Measurements from ENCODE around the gene CLDN9. TPM values are rescaled to one million over a fixed set of nuclear protein-coding genes. Genes with fewer than 3 reads are reported as not detected.

The CLDN9 gene
- total RNA-seq, 2 experiments from 2014 or later: not detected

- ChIA-PET CTCF (interaction anchor here (0.7 to 2.0 kb wide), 4 partner anchors 9 to 113 kb away, joined by 3 to 5 read pairs (median 4); no protein-coding TSS in a partner anchor), POLR2A (no interaction called here)
These were observed 40.5 kb upstream of the CLDN9 start for GRCh38 chr16:2971985-2972784.

- POLR2A ChIA-PET: no interaction called here
These were observed 39.6 kb upstream of the CLDN9 start for GRCh38 chr16:2973093-2973492.

GRCh38 chr16:2973605-2974318 is 39.0 kb upstream of the CLDN9 start:
- ChIA-PET CTCF (interaction anchor here (2.0 kb wide), 1 partner anchor 10 kb away, joined by 5 read pairs; no protein-coding TSS in a partner anchor), POLR2A (interaction anchor here (0.6 kb wide), 1 partner anchor 517 kb away, joined by 7 read pairs; no protein-coding TSS in a partner anchor)

More at GRCh38 chr16:2973093-2973492, 39.6 kb upstream of the CLDN9 start:
- CTCF ChIA-PET: interaction anchor here (1.4 to 2.0 kb wide), 2 partner anchors 10 to 11 kb away, joined by 4 to 5 read pairs; no protein-coding TSS in a partner anchor

- CTCF ChIA-PET: no interaction called here
- POLR2A ChIA-PET: interaction anchor here (0.5 to 0.6 kb wide), 2 partner anchors 16 to 516 kb away, joined by 3 to 7 read pairs; no protein-coding TSS in a partner anchor
These were observed 38.2 kb upstream of the CLDN9 start for GRCh38 chr16:2974319-2975056.

- ChIA-PET POLR2A (no interaction called here), CTCF (interaction anchor here (0.6 kb wide), 1 partner anchor 10 kb away, joined by 3 read pairs; no protein-coding TSS in a partner anchor)
These were observed 37.4 kb upstream of the CLDN9 start for GRCh38 chr16:2975161-2975795.

GRCh38 chr16:2976201-2976600 is 36.5 kb upstream of the CLDN9 start:
- ChIA-PET CTCF (no interaction called here), POLR2A (interaction anchor here (0.6 kb wide), 1 partner anchor 48 kb away, joined by 15 read pairs; the partner anchor contains the start of gene THOC6)

- ChIA-PET CTCF (no interaction called here), POLR2A (no interaction called here)
These were observed 36.0 kb upstream of the CLDN9 start for GRCh38 chr16:2976673-2977072.

GRCh38 chr16:2977440-2977839 is 35.3 kb upstream of the CLDN9 start:
- CTCF ChIA-PET: no interaction called here
- POLR2A ChIA-PET: no interaction called here

GRCh38 chr16:2979669-2980226 is 33.0 kb upstream of the CLDN9 start:
- CTCF ChIA-PET: interaction anchor here (2.3 to 3.4 kb wide), 3 partner anchors 10 to 18 kb away, joined by 5 to 8 read pairs (median 7); no protein-coding TSS in a partner anchor
- POLR2A ChIA-PET: interaction anchor here (0.7 to 2.6 kb wide), 3 partner anchors 10 to 91 kb away, joined by 3 to 15 read pairs (median 4); partner anchors contain the start of gene TNFRSF12A

- POLR2A ChIA-PET: interaction anchor here (0.7 to 2.6 kb wide), 3 partner anchors 11 to 90 kb away, joined by 3 to 15 read pairs (median 4); partner anchors contain the start of gene TNFRSF12A
- CTCF ChIA-PET: interaction anchor here (0.7 to 3.4 kb wide), 5 partner anchors 11 to 23 kb away, joined by 3 to 11 read pairs (median 7); partner anchors contain the start of gene PAQR4
These were observed 32.2 kb upstream of the CLDN9 start, which contains the start of gene PKMYT1 for GRCh38 chr16:2980227-2981176. Gene PKMYT1 (minus strand): TSS chr16:2980446. CDS start chr16:2979657, 789 bp downstream.

GRCh38 chr16:2981177-2981898 is 31.4 kb upstream of the CLDN9 start:
- CTCF ChIA-PET: interaction anchor here (1.3 to 3.4 kb wide), 4 partner anchors 10 to 20 kb away, joined by 3 to 11 read pairs (median 8); partner anchors contain the start of gene PAQR4
- POLR2A ChIA-PET: interaction anchor here (2.6 kb wide), 1 partner anchor 11 kb away, joined by 15 read pairs; no protein-coding TSS in a partner anchor

- POLR2A ChIA-PET: no interaction called here
- CTCF ChIA-PET: interaction anchor here (1.3 to 3.4 kb wide), 4 partner anchors 10 to 20 kb away, joined by 3 to 11 read pairs (median 8); partner anchors contain the start of gene PAQR4
These were observed 30.8 kb upstream of the CLDN9 start for GRCh38 chr16:2981899-2982250.

GRCh38 chr16:2982402-2982801 is 30.3 kb upstream of the CLDN9 start:
- ChIA-PET CTCF (interaction anchor here (0.7 to 1.3 kb wide), 5 partner anchors 11 to 46 kb away, joined by 3 to 6 read pairs (median 5); partner anchors contain the start of gene KREMEN2), POLR2A (no interaction called here)

- ChIA-PET CTCF (interaction anchor here (0.6 to 1.9 kb wide), 4 partner anchors 11 to 462 kb away, joined by 3 to 5 read pairs (median 4); partner anchors contain the start of gene KREMEN2), POLR2A (no interaction called here)
These were observed 29.0 kb upstream of the CLDN9 start for GRCh38 chr16:2983706-2984136.

- CTCF ChIA-PET: interaction anchor here (1.9 kb wide), 1 partner anchor 18 kb away, joined by 5 read pairs; no protein-coding TSS in a partner anchor
These were observed 27.3 kb upstream of the CLDN9 start for GRCh38 chr16:2985462-2985861.

GRCh38 chr16:2985893-2986355 is 26.8 kb upstream of the CLDN9 start:
- ChIA-PET CTCF (interaction anchor here (1.9 kb wide), 1 partner anchor 19 kb away, joined by 5 read pairs; no protein-coding TSS in a partner anchor), POLR2A (interaction anchor here (0.7 kb wide), 1 partner anchor 35 kb away, joined by 3 read pairs; no protein-coding TSS in a partner anchor)

More at GRCh38 chr16:2985462-2985861, 27.3 kb upstream of the CLDN9 start:
- POLR2A ChIA-PET: interaction anchor here (0.5 kb wide), 1 partner anchor 251 kb away, joined by 3 read pairs; no protein-coding TSS in a partner anchor
